ENCODE data around the gene HADHA.
"Not testable (repeated sequence)": the region's sequence is repeated elsewhere in the genome, so short reads cannot be mapped to it uniquely, and the experiment has no call there.

Gene HADHA

DNA sequence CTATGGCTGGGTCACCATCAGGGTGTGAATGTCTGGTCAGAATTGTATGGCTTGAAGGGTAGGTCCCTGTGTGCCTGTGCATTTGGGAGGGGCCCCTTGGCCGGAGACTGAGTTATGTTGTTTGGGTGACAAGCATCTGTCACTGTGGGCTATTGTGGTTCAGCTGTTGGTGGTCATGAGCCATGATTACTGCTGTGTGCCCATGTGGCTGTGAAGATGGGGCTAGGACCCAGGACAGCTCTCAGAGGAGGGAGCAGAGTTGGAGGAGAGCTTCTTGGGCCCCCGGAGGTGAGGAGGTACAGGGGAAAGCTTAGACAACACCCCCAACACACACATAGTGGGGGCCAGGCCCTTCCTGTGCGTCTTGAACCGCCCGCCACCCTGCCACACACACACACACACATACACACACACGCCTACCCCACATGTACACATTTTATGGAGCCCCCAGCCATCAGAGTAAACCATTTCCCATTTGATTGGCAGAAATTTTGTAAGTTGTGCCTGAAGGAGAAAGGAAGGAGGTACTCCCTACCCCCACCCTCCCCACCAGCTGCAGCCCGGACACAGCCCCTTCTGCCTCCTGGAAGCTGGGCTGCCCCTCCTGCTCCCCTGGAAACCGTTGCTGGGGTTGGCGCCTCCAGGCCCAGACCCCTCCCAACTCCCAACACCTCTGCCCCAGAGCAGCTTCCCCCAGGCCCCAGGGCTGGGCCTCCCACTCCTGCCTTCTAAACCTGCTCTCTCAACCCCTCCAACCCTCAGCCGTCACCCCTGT lies 69.6 kb downstream of the HADHA start:
- DNase-seq (ENCODE audit: low spot score), result no peak

DNA sequence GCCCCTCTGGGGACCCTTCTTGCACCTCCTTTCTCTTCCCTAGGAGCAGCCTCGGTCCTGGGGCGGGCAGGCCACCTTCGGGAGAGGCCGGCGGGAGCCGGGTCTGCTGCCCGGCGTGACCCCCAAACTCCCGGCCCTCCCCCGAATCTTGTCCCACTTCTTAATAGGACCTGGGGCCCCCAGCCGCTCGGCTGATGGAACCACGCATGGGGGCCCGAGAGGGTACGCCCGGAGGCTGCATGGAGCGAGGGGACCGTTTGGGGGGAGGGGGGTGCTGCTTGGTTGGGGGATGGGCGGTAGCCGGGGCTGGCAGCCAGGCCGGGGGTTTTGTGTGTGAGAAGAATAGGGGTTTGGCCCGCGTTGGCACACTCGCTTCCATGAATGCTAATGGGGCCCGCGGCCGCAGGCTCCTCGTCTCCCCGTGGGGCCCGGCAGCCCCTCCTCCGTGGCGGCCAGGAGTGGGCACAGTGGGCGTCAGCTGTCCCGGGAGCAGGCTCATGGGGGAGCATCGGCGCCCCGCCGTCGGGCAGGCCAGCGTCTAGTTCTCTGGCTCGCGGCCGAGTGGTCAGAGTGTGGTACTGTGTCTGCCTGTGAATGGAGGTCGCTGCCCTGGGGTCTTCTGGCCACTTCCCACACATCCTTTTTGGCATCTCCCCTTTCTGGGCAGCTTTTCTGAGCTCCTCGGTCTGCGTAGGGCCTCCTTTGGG lies 70.5 kb downstream of the HADHA start:
- DNase-seq (ENCODE audit: low spot score), result no peak

GRCh38 chr2:26172871-26173775 lies 71.3 kb downstream of the HADHA start, which contains the start of gene GAREM2:
TSS of gene GAREM2 (plus strand) at chr2:26173088. CDS start at chr2:26173221, 133 bp downstream.
- DNase-seq (ENCODE audit: low spot score), result no peak

DNA sequence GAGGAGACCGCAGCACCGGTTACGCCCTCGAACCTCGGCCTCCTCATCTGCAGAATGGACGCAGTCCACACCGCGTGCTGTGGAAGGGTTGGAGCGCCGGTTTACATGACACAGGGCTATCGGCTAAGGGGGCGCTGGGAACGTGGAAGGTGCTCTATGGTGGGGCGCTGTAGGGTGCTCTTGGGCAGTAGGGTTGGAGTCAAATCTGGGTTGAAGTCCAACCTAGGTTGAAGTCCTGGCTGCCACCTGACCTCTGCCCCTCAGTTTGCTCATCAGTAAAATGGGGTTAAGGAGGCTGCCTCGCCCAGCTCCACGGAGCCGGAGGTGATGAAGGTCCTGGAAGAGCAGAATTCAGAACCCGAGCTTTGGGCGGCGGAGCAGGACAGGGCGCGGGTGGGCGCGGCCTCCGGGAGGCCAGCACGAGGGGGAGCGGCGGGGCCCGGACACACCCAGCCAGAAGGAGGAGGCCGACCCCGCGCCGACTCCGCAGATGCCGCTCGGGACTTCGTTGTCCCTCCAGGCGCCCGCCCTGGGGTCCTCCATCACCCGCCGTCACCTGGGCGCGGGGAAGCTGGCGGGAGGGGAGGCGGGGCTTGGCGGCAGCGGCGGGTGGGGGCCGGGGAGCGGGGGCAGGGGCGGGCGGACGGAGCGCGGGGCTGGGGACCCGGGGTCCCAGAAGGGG lies 72.1 kb downstream of the HADHA start:
- DNase-seq (ENCODE audit: low spot score), result no peak

DNA sequence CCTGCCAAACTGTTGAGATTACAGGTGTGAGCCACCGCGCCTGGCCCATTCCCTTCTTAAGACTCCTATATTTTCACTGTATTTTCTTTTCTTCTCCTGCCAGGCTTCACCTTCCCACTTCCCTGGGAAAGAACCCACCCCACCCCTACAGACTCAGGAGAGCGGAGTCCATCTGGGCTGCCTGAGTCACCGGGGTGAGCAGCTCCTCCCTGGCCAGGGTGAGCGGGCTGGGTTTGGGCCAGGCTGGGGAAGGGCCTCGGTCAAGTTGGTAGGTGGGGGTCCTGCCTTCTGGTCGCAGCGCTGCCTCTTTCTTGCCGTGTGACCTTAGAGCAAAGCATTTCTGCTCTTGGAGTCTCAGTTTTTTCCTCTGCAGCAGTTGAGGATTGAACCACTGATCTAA lies 73.6 kb downstream of the HADHA start:
- no peak for DNase-seq (ENCODE audit: low spot score)

GRCh38 chr2:26169681-26170414 lies 74.6 kb downstream of the HADHA start:
- no peak for DNase-seq (ENCODE audit: low spot score)

DNA sequence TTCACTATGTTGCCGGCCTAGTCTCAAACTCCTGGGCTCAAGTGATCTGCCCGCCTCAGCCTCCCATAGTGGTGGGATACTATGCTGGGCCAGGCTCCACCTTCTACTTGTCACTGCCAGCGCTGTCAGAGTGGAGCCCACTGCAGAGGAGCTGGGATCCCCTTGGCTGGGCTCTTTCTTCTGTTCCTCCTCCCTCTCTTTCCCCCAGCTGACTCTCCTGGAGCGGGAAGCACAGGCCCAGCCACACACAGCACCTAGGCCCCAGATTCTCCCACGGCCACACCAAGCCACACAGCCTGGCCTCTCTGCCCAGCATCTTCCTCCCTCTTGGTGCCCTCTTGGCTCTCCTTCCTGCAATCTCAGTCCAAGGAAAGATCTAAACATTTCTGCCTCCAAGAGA lies 75.2 kb downstream of the HADHA start:
- no peak for DNase-seq (ENCODE audit: low spot score)

DNA sequence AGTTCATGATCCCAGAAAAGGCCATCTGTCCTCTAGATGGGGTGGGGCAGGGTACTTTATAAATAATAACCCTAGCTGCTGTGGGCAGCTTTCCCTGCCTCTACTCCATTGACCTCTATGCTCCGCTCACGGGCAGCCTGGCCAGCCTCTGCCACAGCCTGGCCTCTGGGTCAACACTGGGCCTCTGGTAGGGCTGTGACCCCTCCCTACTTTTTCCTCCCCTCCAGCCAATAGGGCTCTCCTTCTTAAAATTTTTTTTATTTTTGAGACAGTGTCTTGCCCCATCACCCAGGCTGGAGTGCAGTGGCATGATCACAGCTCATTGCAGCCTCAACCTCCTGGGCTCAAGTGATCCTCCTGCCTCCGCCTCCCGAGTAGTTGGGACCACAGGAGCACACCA lies 75.6 kb downstream of the HADHA start:
- DNase-seq (ENCODE audit: low spot score), result no peak

DNA sequence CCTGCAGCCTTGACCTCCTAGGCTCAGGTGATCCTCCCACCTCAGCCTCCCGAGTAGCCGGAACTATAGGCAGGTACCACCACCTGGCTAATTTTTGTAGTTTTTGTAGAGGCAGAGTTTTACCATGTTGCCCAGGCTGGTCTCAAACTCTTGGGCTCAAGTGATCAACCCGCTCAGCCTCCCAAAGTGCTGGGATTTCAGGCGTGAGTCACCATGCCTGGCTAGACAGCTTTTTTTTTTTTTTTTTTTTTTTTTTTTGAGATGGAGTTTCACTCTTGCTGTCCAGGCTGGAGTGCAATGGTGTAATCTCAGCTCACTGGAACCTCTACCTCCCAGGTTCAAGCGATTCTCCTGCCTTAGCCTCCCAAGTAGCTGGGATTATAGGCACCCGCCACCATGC lies 77.9 kb downstream of the HADHA start:
- not testable (repeated sequence) for DNase-seq (ENCODE audit: low spot score)

- DNase-seq (ENCODE audit: low spot score), result no peak
These were observed 79.0 kb downstream of the HADHA start for GRCh38 chr2:26165403-26165802.

GRCh38 chr2:26164641-26165211 lies 79.7 kb downstream of the HADHA start:
- no peak for DNase-seq (ENCODE audit: low spot score)

GRCh38 chr2:26164231-26164630 lies 80.2 kb downstream of the HADHA start:
- no peak for DNase-seq (ENCODE audit: low spot score)

- DNase-seq (ENCODE audit: low spot score), result no peak
These were observed 81.5 kb downstream of the HADHA start for GRCh38 chr2:26162963-26163362.

- DNase-seq (ENCODE audit: low spot score), result no peak
These were observed 82.5 kb downstream of the HADHA start for GRCh38 chr2:26161926-26162325.

GRCh38 chr2:26157580-26157979 lies 86.9 kb downstream of the HADHA start:
- DNase-seq (ENCODE audit: low spot score), result no peak

DNA sequence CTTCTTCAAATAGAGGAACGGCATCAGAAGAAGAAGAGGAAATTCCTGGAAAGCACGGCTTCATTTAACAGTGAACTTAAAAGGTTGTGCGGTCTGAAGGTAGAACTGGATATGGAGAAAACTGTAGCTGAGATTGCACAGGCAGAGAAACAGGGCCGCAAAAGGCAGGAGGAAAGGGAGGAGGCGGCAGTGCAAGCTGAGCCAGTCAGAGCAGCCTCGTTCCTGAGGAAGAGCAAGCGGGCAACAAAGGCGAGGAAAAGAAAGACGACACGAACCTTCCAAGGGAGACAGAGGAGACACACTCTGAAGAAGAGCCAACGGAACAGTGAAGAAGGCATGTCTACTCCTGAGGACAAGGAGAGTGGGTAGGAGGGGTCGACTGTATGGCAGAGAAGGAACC lies 94.2 kb downstream of the HADHA start:
- DNase-seq (ENCODE audit: low spot score), result no peak

GRCh38 chr2:26148501-26148900 lies 95.9 kb downstream of the HADHA start:
- DNase-seq (ENCODE audit: low spot score), result peak; percentile 27

- peak; percentile 85 for DNase-seq (ENCODE audit: low spot score)
These were observed 99.3 kb downstream of the HADHA start for GRCh38 chr2:26144953-26145680.

DNA sequence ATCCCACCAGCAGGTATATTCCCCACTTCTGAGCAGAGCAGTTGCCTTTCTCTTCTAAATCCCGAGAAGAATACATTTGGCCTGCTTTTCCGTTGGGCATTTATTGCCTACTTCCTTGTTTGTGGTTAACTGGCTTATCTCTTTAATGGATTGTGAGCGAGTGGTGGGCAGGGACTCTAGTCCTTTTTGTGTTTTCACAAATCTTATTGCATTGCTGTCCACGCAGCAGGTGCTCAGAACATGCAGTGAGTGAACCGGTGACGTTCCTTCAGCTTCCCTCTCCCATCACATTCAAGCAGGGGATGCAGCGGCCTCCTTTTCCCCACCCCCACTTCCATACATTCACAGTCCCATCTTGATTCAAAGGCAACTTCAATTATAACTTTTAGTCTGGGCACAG lies 100.4 kb downstream of the HADHA start:
- no peak for DNase-seq (ENCODE audit: low spot score)

DNA sequence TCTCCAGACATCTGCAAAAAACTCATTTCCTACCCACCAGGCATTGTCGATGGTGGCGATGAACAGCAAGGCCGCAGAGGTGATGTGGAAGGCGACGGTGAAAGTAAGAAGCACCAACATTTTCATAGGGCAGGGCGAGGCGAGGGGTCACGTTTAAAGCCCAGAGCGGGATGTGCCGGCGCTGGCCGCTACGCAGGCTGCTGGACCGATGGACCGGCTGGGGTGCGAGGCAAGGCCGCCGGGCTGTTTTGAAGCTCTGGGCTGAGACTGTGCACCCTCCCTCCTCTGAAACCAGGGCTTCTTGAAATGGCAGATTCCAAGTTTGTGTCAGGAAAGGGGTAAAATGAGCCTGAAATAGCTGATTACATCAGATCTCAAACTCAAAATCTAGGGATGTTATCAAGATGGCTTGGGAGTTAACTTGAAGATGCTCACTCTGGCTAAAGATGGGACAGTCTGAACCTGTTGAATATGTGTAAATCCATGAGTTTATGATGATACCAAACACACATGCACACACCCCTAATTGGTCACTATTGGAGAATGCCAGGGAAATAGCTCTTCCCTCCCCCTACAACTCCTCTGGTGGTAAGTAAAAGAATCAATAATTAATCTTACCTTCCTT lies 103.2 kb downstream of the HADHA start:
- DNase-seq (ENCODE audit: low spot score), result no peak

All from NAMALWA (cell line).